ENCODE results near the gene CYTH4. TPM values are rescaled to one million over a fixed set of nuclear protein-coding genes. Genes with fewer than 3 reads are reported as not detected.

Gene CYTH4
- polyA plus RNA-seq, 1 experiment: 0.33 TPM

DNA sequence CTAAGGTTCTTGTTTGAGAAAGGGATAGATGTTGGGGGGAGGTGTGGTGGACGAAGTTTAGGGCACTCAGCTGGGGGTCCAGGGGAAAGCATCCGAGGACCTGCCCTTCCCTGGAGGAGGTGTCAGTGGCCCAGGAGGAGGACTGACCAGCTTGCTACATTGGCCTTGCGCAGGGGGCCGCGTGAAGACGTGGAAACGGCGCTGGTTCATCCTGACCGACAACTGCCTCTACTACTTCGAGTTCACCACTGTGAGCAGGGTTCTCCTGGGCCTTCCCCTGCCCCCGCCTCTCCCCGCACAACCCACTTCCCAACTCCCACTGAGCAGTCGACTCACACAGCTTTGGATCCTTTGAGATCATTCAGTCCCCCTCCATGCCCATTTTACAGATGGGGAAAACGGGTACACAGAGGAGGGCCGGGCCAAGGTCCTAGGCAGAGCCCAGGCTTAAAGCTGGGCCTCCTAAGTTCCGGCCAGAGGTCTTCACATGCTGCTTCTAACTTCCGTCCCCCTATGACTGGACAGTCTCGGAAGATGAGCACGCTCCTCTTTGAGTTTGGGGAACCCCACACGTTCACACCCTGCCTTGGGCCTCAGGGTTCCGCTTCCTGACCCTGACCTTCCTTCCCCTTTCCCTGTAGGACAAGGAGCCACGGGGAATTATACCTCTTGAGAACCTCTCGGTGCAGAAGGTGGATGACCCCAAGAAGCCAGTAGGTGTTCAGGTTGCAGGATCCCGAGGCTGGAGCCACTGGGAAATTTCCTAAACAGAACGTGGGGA lies 28.7 kb downstream of the CYTH4 start:
- TF ChIP-seq, protein P1, sequence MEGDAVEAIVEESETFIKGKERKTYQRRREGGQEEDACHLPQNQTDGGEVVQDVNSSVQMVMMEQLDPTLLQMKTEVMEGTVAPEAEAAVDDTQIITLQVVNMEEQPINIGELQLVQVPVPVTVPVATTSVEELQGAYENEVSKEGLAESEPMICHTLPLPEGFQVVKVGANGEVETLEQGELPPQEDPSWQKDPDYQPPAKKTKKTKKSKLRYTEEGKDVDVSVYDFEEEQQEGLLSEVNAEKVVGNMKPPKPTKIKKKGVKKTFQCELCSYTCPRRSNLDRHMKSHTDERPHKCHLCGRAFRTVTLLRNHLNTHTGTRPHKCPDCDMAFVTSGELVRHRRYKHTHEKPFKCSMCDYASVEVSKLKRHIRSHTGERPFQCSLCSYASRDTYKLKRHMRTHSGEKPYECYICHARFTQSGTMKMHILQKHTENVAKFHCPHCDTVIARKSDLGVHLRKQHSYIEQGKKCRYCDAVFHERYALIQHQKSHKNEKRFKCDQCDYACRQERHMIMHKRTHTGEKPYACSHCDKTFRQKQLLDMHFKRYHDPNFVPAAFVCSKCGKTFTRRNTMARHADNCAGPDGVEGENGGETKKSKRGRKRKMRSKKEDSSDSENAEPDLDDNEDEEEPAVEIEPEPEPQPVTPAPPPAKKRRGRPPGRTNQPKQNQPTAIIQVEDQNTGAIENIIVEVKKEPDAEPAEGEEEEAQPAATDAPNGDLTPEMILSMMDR (IDR thresholded peaks at IDR 0.05; ENCODE audit: low read depth, low read length): no peak
- no peak for DNase-seq (ENCODE audit: low read depth, low spot score)
- no peaks in the 10 kb centered on the region for H3K27me3 ChIP-seq (ENCODE audit: control insufficient read depth, insufficient read depth, low read length)
- H3K27ac ChIP-seq (ENCODE audit: low read depth, low read length): no peak overlapping the region
- no peaks in the 10 kb centered on the region for H3K9me3 ChIP-seq (ENCODE audit: control insufficient read depth, insufficient read depth, low read length)
- ChIA-PET CTCF (interaction anchor here (0.7 to 1.1 kb wide), 2 partner anchors 50 to 144 kb away, joined by 3 read pairs; no protein-coding TSS in a partner anchor), POLR2A (no interaction called here)
- no peak overlapping the region for H3K4me3 ChIP-seq (ENCODE audit: low read depth, low read length)

DNA sequence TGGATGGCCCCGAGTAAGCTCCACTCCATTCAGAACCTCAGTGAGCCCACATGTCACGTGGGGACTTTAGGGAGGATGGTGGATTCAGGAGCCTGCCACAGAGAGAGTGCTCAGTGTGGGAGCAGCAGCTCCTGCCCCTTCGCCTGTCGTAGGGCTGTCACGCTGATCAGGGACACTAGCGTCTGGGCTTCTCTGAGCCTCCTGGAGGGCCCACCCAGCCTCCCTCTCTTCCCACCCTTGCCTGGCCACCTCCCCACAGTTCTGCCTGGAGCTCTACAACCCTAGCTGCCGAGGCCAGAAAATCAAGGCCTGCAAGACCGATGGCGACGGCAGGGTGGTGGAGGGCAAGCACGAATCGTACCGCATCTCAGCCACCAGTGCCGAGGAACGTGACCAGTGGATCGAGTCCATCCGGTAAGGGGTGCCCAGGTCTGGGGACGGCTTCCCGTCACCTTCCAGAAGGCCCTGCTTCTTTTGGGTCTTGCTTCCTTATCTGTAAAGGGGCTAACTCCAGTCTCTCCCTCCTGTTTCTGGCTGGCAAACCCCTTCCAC lies 29.5 kb downstream of the CYTH4 start:
- POLR2A ChIA-PET: no interaction called here
- DNase-seq (ENCODE audit: low read depth, low spot score): no peak
- H3K9me3 ChIP-seq (ENCODE audit: control insufficient read depth, insufficient read depth, low read length): no peaks in the 10 kb centered on the region
- H3K27me3 ChIP-seq (ENCODE audit: control insufficient read depth, insufficient read depth, low read length): no peaks in the 10 kb centered on the region
- CTCF ChIA-PET: interaction anchor here (0.7 kb wide), 1 partner anchor 51 kb away, joined by 3 read pairs; no protein-coding TSS in a partner anchor
- H3K4me3 ChIP-seq (ENCODE audit: low read depth, low read length): no peak overlapping the region
- no peak overlapping the region for H3K27ac ChIP-seq (ENCODE audit: low read depth, low read length)
- TF ChIP-seq, protein P1 (IDR thresholded peaks at IDR 0.05; ENCODE audit: low read depth, low read length): no peak

DNA sequence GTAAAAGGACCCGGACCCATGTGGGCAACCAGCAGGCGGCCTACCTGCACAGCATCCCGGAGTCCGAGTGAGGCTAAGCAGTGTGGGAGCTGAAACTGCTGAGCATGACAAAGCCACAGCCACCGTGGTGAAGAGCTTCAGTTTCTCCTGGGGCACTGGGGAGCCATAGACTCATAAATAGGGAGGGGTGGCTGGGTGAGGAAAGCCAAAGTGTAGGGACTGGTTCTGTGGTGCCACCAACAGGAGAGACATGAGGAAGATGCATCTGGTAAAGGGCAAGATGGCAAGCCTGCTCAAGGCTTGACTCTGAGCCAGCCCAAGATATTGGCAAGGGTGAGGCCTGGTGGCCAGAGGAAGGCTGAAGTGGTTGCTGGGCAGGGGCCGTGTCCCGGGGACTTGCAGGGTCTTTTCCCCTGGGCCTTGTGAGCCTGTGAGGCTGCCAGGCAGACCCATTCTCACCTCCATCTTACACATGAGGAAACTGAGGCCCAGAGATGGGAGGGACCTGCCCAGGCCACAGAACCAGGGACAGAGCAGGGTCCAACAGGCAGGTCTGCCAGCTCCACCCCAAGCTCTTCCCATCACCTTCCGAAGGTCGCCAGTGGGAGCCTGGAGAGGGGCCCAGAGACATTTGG lies 30.4 kb downstream of the CYTH4 start:
- Histone ChIP-seq H3K9me3 (ENCODE audit: control insufficient read depth, insufficient read depth, low read length) (no peaks in the 10 kb centered on the region), H3K4me3 (ENCODE audit: low read depth, low read length) (no peak overlapping the region), H3K27ac (ENCODE audit: low read depth, low read length) (no peak overlapping the region), H3K27me3 (ENCODE audit: control insufficient read depth, insufficient read depth, low read length) (no peaks in the 10 kb centered on the region)
- CTCF ChIA-PET: no interaction called here
- no peak for DNase-seq (ENCODE audit: low read depth, low spot score)
- POLR2A ChIA-PET: no interaction called here
- TF ChIP-seq, protein P1 (IDR thresholded peaks at IDR 0.05; ENCODE audit: low read depth, low read length): no peak

DNA sequence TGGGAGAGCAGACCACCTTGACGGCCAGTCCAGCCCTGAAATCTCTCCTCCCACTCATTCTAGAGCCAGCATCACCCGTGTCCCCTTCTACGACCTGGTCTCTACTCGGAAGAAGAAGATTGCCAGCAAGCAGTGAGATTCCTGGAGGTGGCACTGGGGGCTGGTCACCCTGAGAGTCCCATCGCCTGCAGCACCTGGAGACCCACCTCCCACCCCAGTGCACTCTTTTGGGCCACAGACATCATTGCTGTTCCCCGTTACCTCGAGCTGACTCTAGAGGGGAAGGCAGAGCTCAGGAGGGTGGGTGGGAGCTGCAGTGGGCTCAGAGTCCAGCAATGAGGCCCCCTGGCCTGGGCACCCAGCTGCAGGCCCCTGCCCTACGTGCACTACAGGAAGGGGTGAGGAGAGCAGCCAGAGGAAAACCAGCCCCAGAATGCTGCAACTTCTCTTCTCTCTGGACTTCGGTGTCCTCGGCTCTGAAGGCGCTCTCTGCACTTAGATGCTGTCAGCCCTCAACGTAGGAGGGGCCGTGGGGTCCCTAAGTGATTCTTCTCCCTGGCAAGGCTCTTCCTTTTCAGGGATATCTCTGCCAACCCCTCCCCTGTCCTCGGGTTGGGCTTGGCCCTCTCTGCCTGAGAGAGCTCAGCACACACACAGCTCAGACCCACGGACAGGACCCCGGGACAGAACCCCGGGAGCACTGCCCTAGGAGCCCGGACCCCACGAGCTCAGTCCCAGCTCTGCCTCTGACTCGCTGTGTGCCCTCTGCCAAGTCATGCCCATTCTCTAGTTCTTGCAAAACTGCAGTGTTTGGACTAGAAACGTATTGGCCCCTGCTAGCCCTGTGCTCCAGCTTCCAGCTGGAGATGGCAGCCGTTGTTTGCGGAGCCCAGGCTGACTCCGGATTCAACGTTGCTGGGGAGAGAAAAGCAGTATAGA lies 31.3 kb downstream of the CYTH4 start:
- no peak for DNase-seq (ENCODE audit: low read depth, low spot score)
- H3K9me3 ChIP-seq (ENCODE audit: control insufficient read depth, insufficient read depth, low read length): no peaks in the 10 kb centered on the region
- H3K4me3 ChIP-seq (ENCODE audit: low read depth, low read length): no peak overlapping the region
- no peak overlapping the region for H3K27ac ChIP-seq (ENCODE audit: low read depth, low read length)
- CTCF ChIA-PET: interaction anchor here (0.7 to 5.4 kb wide), 2 partner anchors 116 to 144 kb away, joined by 3 to 154 read pairs; no protein-coding TSS in a partner anchor
- TF ChIP-seq, protein P1 (IDR thresholded peaks at IDR 0.05; ENCODE audit: low read depth, low read length): no peak
- no peaks in the 10 kb centered on the region for H3K27me3 ChIP-seq (ENCODE audit: control insufficient read depth, insufficient read depth, low read length)
- POLR2A ChIA-PET: interaction anchor here (1.0 kb wide), 1 partner anchor 142 kb away, joined by 4 read pairs; no protein-coding TSS in a partner anchor

Data from AG04450 (cell line).